NT2/D1 (cell line): Measurements from ENCODE around the gene SBSN.

ENCODE experiments used
- DNase-seq: peaks from one replicate; pipeline ENCODE4 v3.0.0-alpha.2; 2011; ENCODE audit warnings: low read depth, low spot score
- H3K27me3 ChIP-seq: 2 replicates; pipeline ENCODE4 v1.6.0; 2011; ENCODE audit warnings: mild to moderate bottlenecking; ENCODE audit not compliant: insufficient read length, insufficient read depth
- H3K36me3 ChIP-seq: 2 replicates; pipeline ENCODE4 v1.6.1; 2011; ENCODE audit warnings: mild to moderate bottlenecking, low read length, mixed read lengths; ENCODE audit not compliant: insufficient read depth, insufficient read length
- H3K4me1 ChIP-seq: 2 replicates; pipeline ENCODE4 v1.5.1; 2011; ENCODE audit not compliant: insufficient read depth, insufficient read length
- H3K4me3 ChIP-seq: 2 replicates; pipeline ENCODE4 v1.5.1; 2011; ENCODE audit warnings: low read depth; ENCODE audit not compliant: insufficient read length
- H3K9ac ChIP-seq: 2 replicates; pipeline ENCODE4 v1.6.0; 2011; ENCODE audit warnings: low read depth; ENCODE audit not compliant: insufficient read length
- H3K9me3 ChIP-seq: 2 replicates; pipeline ENCODE4 v1.5.1; 2011; ENCODE audit warnings: mild to moderate bottlenecking, low read length; ENCODE audit not compliant: insufficient read depth
- SUZ12 ChIP-seq: IDR thresholded peaks from 2 replicates; pipeline ENCODE4 v1.6.1; 2011; ENCODE audit not compliant: insufficient read length, insufficient read depth; ENCODE audit errors: extremely low read depth
- YY1 ChIP-seq: IDR thresholded peaks from 2 replicates; pipeline ENCODE4 v1.6.1; 2011; ENCODE audit not compliant: insufficient read length, insufficient read depth
- ZNF274 ChIP-seq: IDR thresholded peaks from 2 replicates; pipeline ENCODE4 v1.6.1; 2011; ENCODE audit warnings: mild to moderate bottlenecking, low read depth, low read length

SBSN gene

GRCh38 chr19:35558400-35559280, 30.5 kb upstream of the SBSN start:
- Histone ChIP-seq H3K4me3 (peak overlapping the region; percentile 32), H3K27me3 (peaks cover 19% of the 10 kb centered on the region), H3K4me1 (peaks cover 9% of the 10 kb centered on the region), H3K9ac (peak overlapping the region; percentile 42), H3K9me3 (no peaks in the 10 kb centered on the region), H3K36me3 (no peaks in the 10 kb centered on the region)
- no peak for DNase-seq
- TF ChIP-seq YY1 (no peak), ZNF274 (no peak), SUZ12 (no peak)

- peaks cover 19% of the 10 kb centered on the region for H3K27me3 ChIP-seq
- peak overlapping the region; percentile 51 for H3K4me3 ChIP-seq
- H3K9ac ChIP-seq: peak overlapping the region; percentile 32
- TF ChIP-seq ZNF274: no peak
- TF ChIP-seq SUZ12: no peak
- no peak for TF ChIP-seq YY1
- no peaks in the 10 kb centered on the region for H3K9me3 ChIP-seq
- peaks cover 9% of the 10 kb centered on the region for H3K4me1 ChIP-seq
- no peaks in the 10 kb centered on the region for H3K36me3 ChIP-seq
- peak; percentile 75 for DNase-seq
Observed at GRCh38 chr19:35557539-35558399, 29.7 kb upstream of the SBSN start.

- Histone ChIP-seq H3K27me3 (peaks cover 19% of the 10 kb centered on the region), H3K36me3 (no peaks in the 10 kb centered on the region), H3K9me3 (no peaks in the 10 kb centered on the region), H3K9ac (peak overlapping the region; percentile 32), H3K4me1 (peaks cover 9% of the 10 kb centered on the region), H3K4me3 (peak overlapping the region; percentile 28)
- no peak for DNase-seq
- no peak for TF ChIP-seq SUZ12
- TF ChIP-seq ZNF274: no peak
- no peak for TF ChIP-seq YY1
Observed at GRCh38 chr19:35556846-35557538, 28.9 kb upstream of the SBSN start.

- Histone ChIP-seq H3K9ac (no peak overlapping the region), H3K9me3 (no peaks in the 10 kb centered on the region), H3K27me3 (peaks cover 19% of the 10 kb centered on the region), H3K4me1 (peaks cover 9% of the 10 kb centered on the region), H3K4me3 (no peak overlapping the region), H3K36me3 (peaks cover 3% of the 10 kb centered on the region)
- TF ChIP-seq SUZ12 (no peak), ZNF274 (no peak), YY1 (no peak)
- DNase-seq: no peak
Observed at GRCh38 chr19:35556025-35556590, 28.0 kb upstream of the SBSN start.

- peaks cover 9% of the 10 kb centered on the region for H3K4me1 ChIP-seq
- H3K9me3 ChIP-seq: no peaks in the 10 kb centered on the region
- H3K36me3 ChIP-seq: peaks cover 9% of the 10 kb centered on the region
- no peak overlapping the region for H3K4me3 ChIP-seq
- H3K9ac ChIP-seq: no peak overlapping the region
- DNase-seq: peak; percentile 23
- H3K27me3 ChIP-seq: peaks cover 19% of the 10 kb centered on the region
- TF ChIP-seq SUZ12: no peak
- TF ChIP-seq YY1: no peak
- no peak for TF ChIP-seq ZNF274
Observed at GRCh38 chr19:35555301-35556005, 27.3 kb upstream of the SBSN start.

- Histone ChIP-seq H3K9ac (no peak overlapping the region), H3K4me3 (no peak overlapping the region), H3K36me3 (peaks cover 22% of the 10 kb centered on the region), H3K9me3 (no peaks in the 10 kb centered on the region), H3K27me3 (peaks cover 13% of the 10 kb centered on the region), H3K4me1 (peaks cover 15% of the 10 kb centered on the region)
- DNase-seq: no peak
- TF ChIP-seq SUZ12 (no peak), YY1 (no peak), ZNF274 (no peak)
Observed at GRCh38 chr19:35554076-35554475, 26.0 kb upstream of the SBSN start.
